G401 (cell line): ENCODE measurements around the gene ERBB4. TPM values are rescaled to one million over a fixed set of nuclear protein-coding genes. Genes with fewer than 3 reads are reported as not detected.
A peak's percentile ranks its signal among the peaks of the same experiment; 100 is the strongest.

Experiments
- DNase-seq: peaks from one replicate; pipeline ENCODE4 v3.0.0-alpha.2; 2015; ENCODE audit warnings: low spot score
- in situ Hi-C: cut with HindIII; loops from 2 replicates; pipeline ENCODE4 v1.10.0; 2016; ENCODE audit warnings: low sequenced_read_pairs, mixed read lengths
- total RNA-seq: library from RNA; depleted of rRNA; stranded (reverse); fragments of >200 nt; shearing (Covaris generic); gene quantifications from 2 replicates; pipeline ENCODE4 v1.2.3, GENCODE V29; 2014

The ERBB4 gene
- total RNA-seq, 1 experiment from 2014 or later, result not detected

DNA sequence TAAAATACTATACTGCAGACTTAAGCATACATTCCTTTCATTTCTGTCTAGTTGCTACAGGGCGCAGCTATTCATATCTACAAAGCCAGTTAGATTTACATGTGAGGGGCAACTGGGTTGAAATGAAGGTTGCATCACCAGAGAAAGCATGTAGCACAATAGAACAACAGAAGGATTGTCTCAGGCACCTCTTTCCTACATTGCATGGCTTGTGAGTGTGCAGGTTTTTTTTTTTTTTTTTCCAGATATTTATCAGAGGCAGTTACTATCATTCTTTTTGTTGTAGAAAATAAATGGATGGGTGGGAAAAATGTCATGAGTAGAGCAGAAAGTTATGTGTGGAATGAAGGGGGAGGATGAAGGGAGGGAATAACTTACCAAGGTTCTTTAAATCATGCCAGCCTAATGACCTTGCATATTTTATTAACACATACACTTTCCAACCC is 86.8 kb downstream of the ERBB4 start:
- no peak for DNase-seq
- in situ Hi-C loops, result no loop called here

GRCh38 chr2:212448698-212449097 is 89.9 kb downstream of the ERBB4 start:
- in situ Hi-C loops, result no loop called here
- DNase-seq, result no peak

DNA sequence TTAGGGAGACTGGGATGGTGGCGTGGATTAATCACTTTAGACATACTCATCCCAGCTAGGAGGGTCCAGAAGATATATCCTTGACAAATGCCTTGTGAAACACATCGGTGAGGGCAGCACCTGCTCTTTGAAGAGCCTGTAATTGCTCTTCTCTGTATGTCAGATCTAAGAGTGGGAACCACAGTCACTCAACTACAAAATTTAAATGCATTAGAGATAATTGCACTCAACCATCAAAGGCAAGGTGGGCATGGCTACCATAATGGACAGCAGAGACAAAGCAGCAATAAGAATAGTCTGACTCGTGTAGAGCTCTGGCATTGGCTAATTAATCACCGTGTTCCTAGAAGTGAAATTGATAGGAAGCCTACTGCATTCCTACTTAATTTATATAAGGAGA is 96.8 kb downstream of the ERBB4 start:
- in situ Hi-C loops, result no loop called here
- DNase-seq, result no peak

- DNase-seq, result no peak
- in situ Hi-C loops, result no loop called here
Measured at GRCh38 chr2:212441141-212441540, 97.5 kb downstream of the ERBB4 start.

DNA sequence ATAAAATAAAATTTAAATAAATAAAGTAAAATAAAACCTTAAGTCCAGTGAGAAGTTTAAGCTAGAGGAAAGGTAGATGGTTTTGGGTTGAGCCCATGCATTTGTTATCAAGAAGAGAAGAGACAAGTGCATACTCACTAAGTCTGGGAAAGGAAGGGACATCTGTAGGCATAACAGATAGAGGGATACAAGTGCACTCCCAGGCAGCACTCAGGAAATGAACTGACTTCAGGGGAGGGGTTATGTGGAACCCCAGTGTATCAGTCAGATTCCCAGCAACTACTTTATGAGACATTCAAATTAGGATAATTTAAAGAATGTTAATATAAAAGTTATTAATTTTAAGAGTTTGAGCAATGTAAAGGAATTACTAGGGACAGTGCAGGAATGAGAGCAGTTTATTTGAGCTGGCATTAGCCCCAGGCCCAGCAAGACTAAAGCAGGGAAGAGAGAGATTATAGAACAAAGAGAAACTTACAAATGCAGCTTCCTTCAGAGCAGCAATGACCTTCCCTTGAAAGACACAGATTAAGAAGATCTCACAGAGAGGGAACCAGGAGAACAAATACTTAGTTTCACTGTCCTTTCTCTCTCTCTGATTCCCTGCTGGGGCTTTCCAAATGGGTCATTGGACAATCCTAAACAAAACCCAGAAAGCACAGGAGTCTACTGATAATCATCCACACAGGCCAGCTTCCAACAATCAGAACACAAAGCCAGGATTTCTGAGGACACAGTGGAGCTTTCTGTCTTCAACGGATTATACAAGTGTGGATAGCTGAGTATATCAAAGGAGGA is 109.7 kb downstream of the ERBB4 start:
- in situ Hi-C loops, result no loop called here
- peak; percentile 63 for DNase-seq

DNA sequence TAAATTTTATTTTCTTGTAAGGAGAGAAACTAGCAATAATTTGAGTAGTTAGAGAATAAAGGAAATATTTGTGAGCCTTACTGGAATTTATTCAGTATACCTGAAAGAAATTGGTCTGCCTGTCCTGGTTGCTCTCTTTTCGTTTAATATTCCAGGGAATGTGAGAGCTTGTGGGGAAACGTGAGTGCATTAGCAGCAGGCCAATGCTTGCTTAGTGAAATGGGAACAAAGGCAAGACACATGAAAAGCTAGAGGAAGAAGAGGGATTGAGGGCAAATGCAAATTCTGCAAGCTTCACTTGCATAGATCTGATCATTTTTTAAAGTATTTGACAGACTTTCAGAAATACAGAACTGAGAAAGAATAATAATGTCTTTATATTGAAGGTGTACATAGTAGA is 111.0 kb downstream of the ERBB4 start:
- in situ Hi-C loops, result no loop called here
- DNase-seq, result no peak

GRCh38 chr2:212426637-212427412 is 111.8 kb downstream of the ERBB4 start:
- no peak for DNase-seq
- in situ Hi-C loops, result no loop called here

GRCh38 chr2:212424082-212424481 is 114.5 kb downstream of the ERBB4 start:
- DNase-seq, result no peak
- in situ Hi-C loops, result no loop called here

DNA sequence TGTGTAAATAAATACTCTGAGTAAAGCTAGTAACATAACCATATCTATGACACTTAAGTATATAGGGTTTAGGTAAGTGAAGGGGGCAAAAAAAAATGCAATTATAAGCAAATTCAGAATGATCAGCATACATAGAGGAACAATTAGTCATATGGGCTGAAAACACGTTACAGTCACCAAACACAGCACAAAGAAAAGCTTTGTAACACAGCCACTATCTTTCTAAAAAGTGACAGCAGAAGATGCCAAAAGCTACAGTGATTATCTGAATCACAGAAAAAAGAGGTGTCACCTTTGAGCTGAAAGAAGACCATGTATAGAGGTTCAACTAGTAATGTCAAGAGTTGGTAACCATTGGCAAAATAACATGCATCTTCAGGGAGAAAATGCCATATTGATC is 115.5 kb downstream of the ERBB4 start:
- in situ Hi-C loops, result no loop called here
- no peak for DNase-seq

DNA sequence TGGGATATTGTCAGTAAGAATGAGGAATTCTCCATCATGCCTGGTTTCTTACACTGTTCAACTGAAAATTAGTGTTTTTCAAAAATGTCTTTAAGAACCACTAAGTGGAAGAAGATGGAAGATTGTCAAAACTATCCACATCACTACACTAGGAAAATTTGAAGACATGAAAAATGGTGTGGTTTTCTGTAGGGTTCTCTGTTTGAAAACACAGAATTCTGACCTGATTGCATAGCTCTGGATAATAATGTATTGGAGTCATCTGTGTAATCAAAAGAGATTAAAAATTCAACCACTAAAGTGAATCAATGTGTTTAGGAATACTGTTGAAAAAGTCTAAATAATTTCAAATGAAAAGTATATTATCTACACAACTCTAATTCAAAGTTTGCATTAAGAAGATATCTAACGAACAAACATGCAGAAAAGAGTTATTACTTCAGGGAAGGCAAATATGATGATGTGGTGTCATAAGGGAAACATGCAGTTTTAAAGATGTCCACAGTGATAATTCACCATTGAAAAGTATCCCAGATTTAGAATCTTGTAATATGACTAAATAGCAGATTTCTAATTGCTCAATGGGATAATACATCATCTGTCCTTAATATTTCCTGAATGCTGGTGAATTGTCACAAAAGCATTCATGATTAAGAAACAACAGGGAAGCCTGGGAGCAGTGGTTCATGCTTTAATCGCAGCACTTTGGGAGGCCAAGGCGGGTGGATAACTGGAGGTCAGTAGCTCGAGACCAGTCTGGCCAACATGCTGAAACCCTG is 116.9 kb downstream of the ERBB4 start:
- no peak for DNase-seq
- in situ Hi-C loops, result no loop called here

DNA sequence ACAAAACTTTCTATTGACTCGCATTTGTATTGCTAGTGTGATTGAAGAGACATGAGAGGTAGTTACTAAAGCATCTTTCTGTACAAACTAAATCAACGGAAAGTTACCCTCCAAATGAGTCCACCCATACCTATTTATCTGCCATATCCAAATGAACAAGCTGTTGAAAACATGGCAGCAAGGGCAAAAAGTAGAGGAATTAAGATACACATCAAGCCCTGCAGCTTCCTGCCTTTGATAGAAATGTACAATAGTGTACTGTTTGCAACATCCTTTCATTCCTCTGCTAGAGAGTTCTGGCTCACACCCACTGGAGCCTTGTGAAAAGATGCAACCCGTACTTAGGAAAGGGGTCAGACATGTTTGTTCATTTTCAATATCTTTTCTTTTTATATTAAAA is 122.5 kb downstream of the ERBB4 start:
- in situ Hi-C loops, result no loop called here
- DNase-seq, result no peak

DNA sequence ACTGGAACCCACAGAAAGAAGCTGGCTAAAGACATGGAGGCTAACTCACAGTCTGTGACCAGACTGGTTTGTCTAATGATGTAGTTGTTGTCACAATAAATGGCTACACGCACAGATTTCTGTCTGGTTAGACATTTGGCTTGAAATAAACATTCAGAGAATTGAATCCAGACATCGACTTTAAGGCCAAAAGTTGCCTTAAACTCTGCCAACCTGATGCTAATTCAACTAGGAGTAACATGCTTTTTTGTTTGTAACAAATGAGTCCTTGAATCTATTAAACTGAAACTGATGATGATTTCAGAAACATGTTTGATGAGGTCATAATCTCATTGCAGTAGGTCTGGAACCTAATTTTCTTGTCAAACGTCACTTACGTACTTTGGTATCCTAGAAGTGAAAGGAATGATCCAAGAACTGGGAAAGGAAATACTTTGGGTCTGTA is 123.8 kb downstream of the ERBB4 start:
- DNase-seq, result peak; percentile 27
- in situ Hi-C loops, result no loop called here

- in situ Hi-C loops, result no loop called here
- DNase-seq, result no peak
Measured at GRCh38 chr2:212409560-212409959, 129.0 kb downstream of the ERBB4 start.

- DNase-seq, result no peak
- in situ Hi-C loops, result no loop called here
Measured at GRCh38 chr2:212408524-212408923, 130.1 kb downstream of the ERBB4 start.

- DNase-seq, result no peak
- in situ Hi-C loops, result no loop called here
Measured at GRCh38 chr2:212406716-212407115, 131.9 kb downstream of the ERBB4 start.

- in situ Hi-C loops, result no loop called here
- DNase-seq, result no peak
Measured at GRCh38 chr2:212402316-212402715, 136.3 kb downstream of the ERBB4 start.

- in situ Hi-C loops, result no loop called here
Measured at GRCh38 chr2:212398316-212398715, 140.3 kb downstream of the ERBB4 start.

DNA sequence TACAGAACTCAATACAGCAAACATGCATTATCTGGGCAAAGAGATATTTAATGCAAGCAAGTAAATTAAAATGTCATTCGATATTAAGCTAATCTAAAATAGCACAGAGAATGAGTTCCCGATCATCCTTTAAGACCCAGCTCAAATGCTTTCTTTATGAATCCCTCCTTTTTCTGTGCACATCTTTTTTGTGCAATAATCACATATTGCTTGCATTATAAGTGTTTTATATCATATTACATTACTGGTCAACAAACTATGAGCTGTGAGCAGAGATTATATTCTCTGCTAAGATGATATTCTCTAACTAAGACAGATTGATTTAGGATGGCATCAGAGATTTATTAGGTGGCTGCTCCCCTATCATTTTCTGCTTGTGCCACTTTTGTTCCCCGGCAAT is 146.1 kb downstream of the ERBB4 start:
- DNase-seq, result no peak
- in situ Hi-C loops, result no loop called here

More at GRCh38 chr2:212398316-212398715, 140.3 kb downstream of the ERBB4 start:
- no peak for DNase-seq

- DNase-seq, result no peak
- in situ Hi-C loops, result no loop called here
Measured at GRCh38 chr2:212392043-212392442, 146.6 kb downstream of the ERBB4 start.

DNA sequence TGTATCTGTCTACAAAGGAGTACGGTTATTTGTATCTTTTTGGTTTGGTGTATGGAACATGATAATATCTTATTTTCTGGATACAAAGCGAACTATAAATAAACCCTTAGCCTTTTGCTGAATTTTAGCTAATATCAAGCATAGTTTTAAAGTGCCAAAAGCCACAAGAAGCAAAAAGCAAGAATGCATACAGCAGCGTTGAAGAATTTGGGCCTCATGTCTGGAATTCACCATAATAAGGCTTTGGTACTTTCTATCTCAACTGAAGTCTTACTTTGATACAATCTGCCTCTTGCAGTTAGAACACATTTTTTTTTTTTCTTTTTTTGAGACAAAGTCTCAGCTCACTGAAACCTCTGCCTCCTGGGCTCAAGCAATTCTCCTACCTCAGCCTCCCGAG is 151.5 kb downstream of the ERBB4 start:
- no peak for DNase-seq
- in situ Hi-C loops, result no loop called here
